Gastrocnemius medialis (tissue), 4 donors: ENCODE results near the gene DTNA.

Experiments
- CTCF ChIP-seq, 5 experiments: fragments of 450-650 bp in 3 of 5; fragments of 200-600 bp in 2 of 5; sonication (generic) in 2 of 5; IDR thresholded peaks in 4 of 5; conservative IDR thresholded peaks in 1 of 5; 1 replicate in 4 of 5; 2 replicates in 1 of 5; pipeline ENCODE4 v1.5.1; 2016 to 2019; ENCODE audit warnings: antibody characterized with exemption in 5 of 5, mild to moderate bottlenecking in 3 of 5, moderate library complexity in 3 of 5
- POLR2A ChIP-seq, 2 donors: fragments of 450-650 bp; IDR thresholded peaks; one replicate each; pipeline ENCODE4 v1.6.1; 2017; ENCODE audit warnings: antibody characterized with exemption in 2 of 2, mild to moderate bottlenecking in 2 of 2, moderate library complexity in 2 of 2

GRCh38 chr18:34809451-34810072, 99.5 kb downstream of the DTNA start:
- peak in 3 of 5 experiments; percentile 20 to 40 (median 35) for TF ChIP-seq CTCF (IDR thresholded peaks at IDR 0.05 in 4 of 5, conservative IDR thresholded peaks at IDR 0.05 in 1 of 5)
- TF ChIP-seq POLR2A (IDR thresholded peaks at IDR 0.05), result no peak
